GM12872 (cell line): ENCODE data around the gene GRIA4.

Experiments
- TF ChIP-seq, protein P1 (sequence below): IDR thresholded peaks from 3 replicates; pipeline ENCODE4 v1.5.1; 2011; ENCODE audit warnings: low read depth, mild to moderate bottlenecking, low read length, moderate library complexity; ENCODE audit not compliant: insufficient read depth

Gene GRIA4

DNA sequence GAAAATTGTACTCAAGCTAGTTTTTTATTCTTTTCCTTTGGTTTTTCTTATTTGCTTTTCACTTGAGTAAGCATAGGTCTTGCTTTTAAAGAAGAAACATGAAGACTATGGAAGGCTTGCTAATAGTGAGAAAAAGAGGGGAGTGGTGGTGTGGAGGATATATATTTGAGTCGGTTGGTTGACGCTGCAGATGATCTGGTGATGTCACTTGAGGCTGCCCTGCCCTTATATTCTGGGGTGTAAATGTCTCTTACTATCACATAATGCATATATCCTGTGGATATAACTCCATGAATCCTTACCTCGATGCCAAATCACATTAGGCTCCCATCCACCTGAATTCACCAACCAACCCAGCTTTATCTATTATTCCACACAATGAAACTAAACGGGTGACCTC lies 2.9 kb downstream of the GRIA4 start:
- TF ChIP-seq, protein P1, sequence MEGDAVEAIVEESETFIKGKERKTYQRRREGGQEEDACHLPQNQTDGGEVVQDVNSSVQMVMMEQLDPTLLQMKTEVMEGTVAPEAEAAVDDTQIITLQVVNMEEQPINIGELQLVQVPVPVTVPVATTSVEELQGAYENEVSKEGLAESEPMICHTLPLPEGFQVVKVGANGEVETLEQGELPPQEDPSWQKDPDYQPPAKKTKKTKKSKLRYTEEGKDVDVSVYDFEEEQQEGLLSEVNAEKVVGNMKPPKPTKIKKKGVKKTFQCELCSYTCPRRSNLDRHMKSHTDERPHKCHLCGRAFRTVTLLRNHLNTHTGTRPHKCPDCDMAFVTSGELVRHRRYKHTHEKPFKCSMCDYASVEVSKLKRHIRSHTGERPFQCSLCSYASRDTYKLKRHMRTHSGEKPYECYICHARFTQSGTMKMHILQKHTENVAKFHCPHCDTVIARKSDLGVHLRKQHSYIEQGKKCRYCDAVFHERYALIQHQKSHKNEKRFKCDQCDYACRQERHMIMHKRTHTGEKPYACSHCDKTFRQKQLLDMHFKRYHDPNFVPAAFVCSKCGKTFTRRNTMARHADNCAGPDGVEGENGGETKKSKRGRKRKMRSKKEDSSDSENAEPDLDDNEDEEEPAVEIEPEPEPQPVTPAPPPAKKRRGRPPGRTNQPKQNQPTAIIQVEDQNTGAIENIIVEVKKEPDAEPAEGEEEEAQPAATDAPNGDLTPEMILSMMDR = no peak

DNA sequence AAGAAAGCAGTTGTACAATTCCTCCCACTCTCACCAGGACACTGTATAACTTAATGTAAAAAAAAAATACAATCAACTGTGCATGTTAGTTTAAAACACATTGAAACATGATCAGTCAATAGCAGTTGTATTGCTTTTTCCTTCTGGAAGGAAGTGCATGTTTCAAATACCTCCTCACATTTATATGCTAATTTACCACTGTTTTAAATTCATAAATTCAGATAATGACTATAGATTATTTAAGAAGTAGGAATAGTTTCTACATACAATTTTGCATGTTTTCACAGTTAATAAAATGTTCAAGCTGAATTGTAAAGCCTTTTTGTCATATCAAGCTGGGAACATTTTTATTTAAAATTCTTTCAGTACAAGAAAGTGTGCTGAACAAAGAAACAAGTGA lies 3.3 kb downstream of the GRIA4 start:
- TF ChIP-seq, protein P1 = no peak

DNA sequence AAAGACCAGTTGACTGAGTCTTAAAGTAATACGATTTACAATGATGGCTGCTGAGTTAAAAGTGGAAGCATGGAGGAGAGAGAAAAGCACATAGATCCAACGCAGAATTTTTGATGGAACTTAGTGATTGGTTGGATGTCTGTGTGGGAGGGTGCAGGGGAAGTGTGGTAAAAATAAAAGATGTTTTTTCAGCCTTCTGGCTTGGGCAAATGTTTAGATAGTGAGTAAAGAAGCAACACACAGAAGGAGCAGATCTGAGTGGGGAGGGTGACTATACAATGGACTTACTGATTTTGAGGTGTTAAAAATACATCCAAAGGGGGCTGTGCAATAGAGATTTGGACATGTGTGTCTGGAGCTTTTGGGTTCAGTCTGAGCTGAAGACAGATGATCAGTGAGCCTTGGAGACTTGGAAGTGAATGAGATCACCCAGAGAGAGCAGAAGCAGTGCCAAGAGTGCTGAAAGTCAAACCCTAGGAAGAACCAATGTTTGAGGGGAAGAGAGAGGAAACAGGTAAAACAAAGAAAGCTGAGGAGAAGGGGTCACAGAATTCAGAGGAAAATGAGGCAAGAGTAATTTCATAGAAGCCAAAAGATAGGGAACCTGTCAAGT lies 8.6 kb downstream of the GRIA4 start:
- TF ChIP-seq, protein P1 = no peak

DNA sequence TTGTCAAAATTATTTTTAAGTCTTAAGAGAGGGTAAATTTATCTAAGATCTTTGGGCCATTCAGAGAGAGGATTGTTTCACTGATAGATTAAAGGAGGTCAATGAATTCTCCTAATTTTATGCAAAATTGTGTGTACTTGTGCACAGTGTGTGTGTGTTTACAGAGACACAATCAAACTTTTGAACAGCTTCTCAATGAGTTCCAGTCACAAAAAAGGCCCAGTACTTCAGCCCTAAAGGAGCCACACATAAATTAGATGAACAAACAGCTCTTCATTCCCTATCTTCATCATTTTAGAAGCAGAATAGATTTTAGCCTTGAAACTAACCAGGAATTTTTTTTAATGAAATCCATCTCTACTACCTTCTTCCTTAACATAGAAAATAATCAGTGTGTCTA lies 9.7 kb downstream of the GRIA4 start:
- TF ChIP-seq, protein P1 = no peak

DNA sequence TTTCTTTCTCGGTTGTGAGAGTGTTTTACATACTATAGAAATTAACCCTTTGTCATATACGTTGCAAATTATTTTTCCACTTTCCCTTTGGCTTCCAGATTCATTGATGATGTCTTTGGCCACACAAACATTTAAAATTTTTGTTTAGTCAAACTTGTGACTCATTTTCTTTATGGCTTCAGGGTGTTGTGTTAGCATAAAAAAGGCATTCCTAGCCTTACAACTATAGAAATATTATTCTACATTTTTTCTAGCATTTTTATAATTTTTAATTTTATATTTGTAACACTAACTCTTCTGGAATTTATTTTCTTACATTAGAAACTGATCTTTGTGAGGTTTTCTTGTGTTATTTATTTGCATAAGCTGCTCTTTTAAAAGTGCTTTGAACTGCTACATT lies 12.1 kb downstream of the GRIA4 start:
- TF ChIP-seq, protein P1 = no peak

DNA sequence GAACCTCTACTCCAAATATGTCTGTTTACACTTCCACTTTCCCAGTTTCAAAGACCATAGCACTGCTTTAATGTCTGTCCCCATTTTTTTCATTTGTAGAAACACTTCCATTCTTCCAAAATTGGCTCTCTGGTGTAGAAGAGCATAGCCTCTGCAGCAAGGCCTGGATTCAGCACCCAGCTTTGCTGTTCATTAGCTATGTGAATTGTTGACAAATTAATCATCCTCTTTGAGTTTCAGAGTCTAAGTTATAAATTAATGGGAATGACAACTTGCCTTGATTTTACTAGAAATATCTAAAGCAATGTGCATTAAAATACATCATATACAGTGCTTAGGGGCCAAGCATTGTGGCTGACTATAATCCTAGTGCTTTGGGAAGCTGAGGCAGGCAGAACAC lies 22.4 kb downstream of the GRIA4 start:
- TF ChIP-seq, protein P1 = no peak

DNA sequence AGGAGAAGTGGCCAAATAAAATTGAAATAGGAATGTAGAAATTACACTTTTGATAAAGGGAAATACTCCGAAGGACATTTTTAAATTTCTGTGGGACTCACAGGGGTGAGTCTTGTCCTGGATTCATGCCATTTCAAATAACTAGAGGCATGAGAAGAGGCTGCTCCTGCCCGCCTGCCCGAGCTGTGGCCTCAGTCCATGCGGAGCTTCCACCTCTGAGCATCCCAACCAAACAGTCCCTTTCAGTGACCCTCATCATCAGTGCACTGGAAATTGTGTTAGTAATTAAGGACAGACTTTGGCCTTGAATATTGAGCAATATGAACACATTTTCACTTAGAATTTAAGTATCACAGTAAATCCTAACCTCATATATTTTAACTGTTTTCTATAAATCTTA lies 25.6 kb downstream of the GRIA4 start:
- TF ChIP-seq, protein P1 = no peak

DNA sequence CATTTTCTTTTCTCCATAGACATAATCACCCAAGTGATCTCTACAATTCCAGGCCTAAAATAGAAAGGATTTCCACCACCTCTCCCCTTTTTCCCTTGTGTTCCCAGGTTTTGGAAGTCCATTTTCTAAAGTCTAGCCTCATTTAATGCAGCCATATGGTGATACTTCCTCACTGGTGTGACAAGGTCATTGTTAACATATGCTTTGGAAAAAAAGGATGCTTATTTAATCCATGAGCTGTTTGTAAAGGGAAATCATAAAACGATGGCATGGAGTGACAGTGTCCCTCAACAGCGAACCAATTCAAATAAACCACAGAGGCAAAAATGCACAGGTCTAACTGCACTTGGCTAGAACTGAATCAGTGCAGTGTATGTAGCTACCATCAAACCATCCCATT lies 26.6 kb downstream of the GRIA4 start:
- TF ChIP-seq, protein P1 = no peak
